ENCODE data around the gene MAP3K12.

MAP3K12 gene

DNA sequence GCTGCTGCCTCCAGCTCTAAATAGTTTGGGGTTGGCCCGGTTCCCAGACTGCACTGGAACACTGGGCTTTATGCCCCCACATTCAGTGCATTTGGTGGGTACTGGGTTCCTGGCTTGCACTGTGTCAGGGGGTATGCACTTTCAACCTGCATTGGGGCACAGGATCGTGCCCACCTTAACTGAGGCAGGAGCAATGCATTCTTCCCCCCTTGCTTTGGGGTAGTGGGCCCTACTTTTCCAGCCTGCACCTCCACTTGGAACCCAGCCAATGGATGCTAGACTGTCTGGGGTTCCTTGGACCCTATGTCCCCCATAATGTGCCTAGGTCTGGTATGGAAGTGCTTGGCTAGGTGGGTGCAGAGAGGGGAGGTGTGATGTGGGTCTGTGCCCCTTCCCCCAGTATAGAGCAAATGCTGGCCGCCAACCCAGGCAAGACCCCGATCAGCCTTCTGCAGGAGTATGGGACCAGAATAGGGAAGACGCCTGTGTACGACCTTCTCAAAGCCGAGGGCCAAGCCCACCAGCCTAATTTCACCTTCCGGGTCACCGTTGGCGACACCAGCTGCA, 2.4 kb upstream of the MAP3K12 start:
- Histone ChIP-seq H3K9me3 (ENCODE audit: control insufficient read depth in 2 of 2, low read length in 2 of 2) (no peaks in the 10 kb centered on the region), H3K4me3 (ENCODE audit: low read length in 2 of 2) (peak overlapping the region; percentile 91 to 94), H3K4me1 (ENCODE audit: control insufficient read depth in 2 of 2, insufficient read depth in 2 of 2, low read length in 2 of 2) (peaks cover 19 to 23% of the 10 kb centered on the region in 2 donors), H3K36me3 (ENCODE audit: control insufficient read depth in 2 of 2, insufficient read depth in 2 of 2, low read length in 2 of 2) (peaks cover 18 to 19% of the 10 kb centered on the region in 2 donors), H3K27ac (ENCODE audit: low read depth in 2 of 2, low read length in 2 of 2) (peak overlapping the region; percentile 97 to 98), H3K9ac (ENCODE audit: low read depth in 1 of 2, low read length in 2 of 2) (peak overlapping the region; percentile 82 to 85), H3K27me3 (ENCODE audit: control insufficient read depth in 2 of 2, insufficient read depth in 2 of 2, low read length in 2 of 2) (no peaks in the 10 kb centered on the region)

DNA sequence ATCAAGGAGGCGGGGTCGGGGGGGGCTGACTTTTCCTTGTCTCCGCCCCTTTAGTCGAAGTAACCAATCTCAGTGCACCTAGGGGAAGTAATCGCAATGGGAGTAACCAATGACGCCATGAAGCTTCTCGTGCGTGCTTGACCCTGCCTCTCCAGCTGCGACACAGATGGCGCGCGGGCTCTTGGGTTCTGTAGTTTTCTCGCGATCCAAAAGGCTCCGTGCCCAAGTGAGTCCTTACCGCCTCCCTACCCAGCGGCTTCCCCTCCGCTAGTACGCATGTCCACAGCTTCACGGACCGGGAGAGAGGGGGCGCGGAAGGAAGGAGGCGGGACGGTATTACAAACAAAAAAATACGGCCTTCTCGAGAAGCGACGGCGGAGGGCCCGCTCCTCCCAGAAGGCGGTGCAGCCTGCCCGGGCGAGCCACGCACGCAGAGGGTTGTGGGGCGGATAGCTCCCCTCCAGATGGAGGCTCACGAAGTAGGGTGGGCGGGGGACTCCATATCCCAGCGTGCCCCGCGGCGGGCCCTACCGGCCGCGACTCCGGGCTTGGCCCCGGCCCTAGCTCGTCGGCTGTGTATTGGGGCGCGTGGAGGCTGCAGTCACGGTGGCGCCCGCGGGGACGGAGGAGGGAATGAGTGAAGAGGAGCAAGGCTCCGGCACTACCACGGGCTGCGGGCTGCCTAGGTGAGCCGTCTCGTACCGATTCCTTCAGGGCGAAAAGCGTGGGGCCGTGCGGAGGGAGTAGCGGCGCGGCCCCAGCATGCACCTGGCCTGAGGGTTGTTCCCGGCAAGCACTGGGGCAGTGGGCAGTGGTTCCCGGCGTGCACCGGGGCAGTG, 1.7 kb upstream of the MAP3K12 start, which contains the start of gene TARBP2:
TSS of gene TARBP2 (plus strand) at position 508 of the 839 bp plus-strand sequence. CDS start at position 634, 126 bp downstream.
- peaks cover 22 to 30% of the 10 kb centered on the region in 2 donors for H3K4me1 ChIP-seq (ENCODE audit: control insufficient read depth in 2 of 2, insufficient read depth in 2 of 2, low read length in 2 of 2)
- peak within 1 kb of the TSS; percentile 95 to 99 for H3K9ac ChIP-seq (ENCODE audit: low read depth in 1 of 2, low read length in 2 of 2)

DNA sequence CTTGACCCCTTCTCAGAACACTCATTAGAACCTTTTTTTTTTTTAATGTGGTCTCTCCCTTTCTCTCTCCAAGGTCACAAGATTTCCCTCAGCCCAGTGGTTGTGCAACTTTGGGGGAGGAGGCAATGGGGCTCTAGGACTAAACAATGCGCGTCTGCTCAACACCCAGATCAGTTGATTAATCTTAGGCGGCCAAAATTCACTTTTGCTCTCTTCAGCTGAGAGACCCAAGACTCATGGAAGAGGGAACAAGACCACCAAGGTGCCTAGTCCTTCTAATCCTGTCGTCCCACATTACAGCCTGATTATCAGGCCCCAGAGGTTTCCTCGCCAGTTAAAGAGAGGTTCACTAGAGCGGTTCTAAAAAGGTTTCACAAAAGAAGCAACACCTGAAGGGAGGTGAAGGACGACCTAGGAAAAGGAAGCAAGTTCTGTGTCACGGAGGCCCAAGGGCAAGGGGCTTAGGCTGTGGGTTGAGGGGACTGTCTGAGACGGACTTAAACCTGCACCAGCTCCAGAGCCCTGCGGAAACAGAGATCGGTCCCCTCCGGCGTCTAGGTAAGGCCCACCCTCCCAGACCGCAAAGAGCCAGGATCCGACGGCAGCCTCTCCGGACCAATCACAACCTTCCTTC, 1.0 kb upstream of the MAP3K12 start:
- Histone ChIP-seq H3K9me3 (ENCODE audit: control insufficient read depth in 2 of 2, low read length in 2 of 2) (no peaks in the 10 kb centered on the region), H3K9ac (ENCODE audit: low read depth in 1 of 2, low read length in 2 of 2) (peak overlapping the region; percentile 95 to 99), H3K4me1 (ENCODE audit: control insufficient read depth in 2 of 2, insufficient read depth in 2 of 2, low read length in 2 of 2) (peaks cover 26 to 34% of the 10 kb centered on the region in 2 donors), H3K4me3 (ENCODE audit: low read length in 2 of 2) (peak overlapping the region; percentile 91 to 94), H3K27ac (ENCODE audit: low read depth in 2 of 2, low read length in 2 of 2) (peak overlapping the region; percentile 97 to 98), H3K27me3 (ENCODE audit: control insufficient read depth in 2 of 2, insufficient read depth in 2 of 2, low read length in 2 of 2) (no peaks in the 10 kb centered on the region), H3K36me3 (ENCODE audit: control insufficient read depth in 2 of 2, insufficient read depth in 2 of 2, low read length in 2 of 2) (peaks cover 6 to 12% of the 10 kb centered on the region in 2 donors)

More for the DNA sequence above, 1.7 kb upstream of the MAP3K12 start, which contains the start of gene TARBP2:
- H3K36me3 ChIP-seq (ENCODE audit: control insufficient read depth in 2 of 2, insufficient read depth in 2 of 2, low read length in 2 of 2) = peaks cover 11 to 14% of the 10 kb centered on the region in 2 donors
- peak within 1 kb of the TSS; percentile 97 to 98 for H3K27ac ChIP-seq (ENCODE audit: low read depth in 2 of 2, low read length in 2 of 2)
- H3K4me3 ChIP-seq (ENCODE audit: low read length in 2 of 2) = peak within 1 kb of the TSS; percentile 91 to 94
- H3K27me3 ChIP-seq (ENCODE audit: control insufficient read depth in 2 of 2, insufficient read depth in 2 of 2, low read length in 2 of 2) = no peaks in the 10 kb centered on the region
- H3K9me3 ChIP-seq (ENCODE audit: control insufficient read depth in 2 of 2, low read length in 2 of 2) = no peaks in the 10 kb centered on the region

DNA sequence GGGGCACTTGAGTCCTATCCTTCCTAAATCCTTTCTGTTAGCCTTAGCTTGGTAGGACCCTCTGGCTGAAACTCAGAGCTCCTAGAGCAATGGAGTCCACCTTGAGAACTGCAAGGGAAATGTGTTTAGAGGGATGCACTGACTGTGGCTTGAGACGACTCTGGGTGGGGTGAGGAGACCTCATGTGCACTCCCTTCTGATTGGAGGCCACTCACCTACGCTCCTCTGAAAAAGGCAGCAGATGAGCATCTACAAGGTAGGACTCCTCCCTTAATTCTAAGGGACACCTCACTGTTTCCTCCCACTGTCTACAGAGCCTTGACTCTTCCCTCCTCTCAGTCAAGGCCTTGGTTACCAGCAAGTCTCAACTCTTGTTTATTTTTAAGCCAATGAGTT, 1.0 kb downstream of the MAP3K12 start:
- Histone ChIP-seq H3K27ac (ENCODE audit: low read depth in 2 of 2, low read length in 2 of 2) (peak overlapping the region in 1 of 2 donors; percentile 97), H3K9ac (ENCODE audit: low read depth in 1 of 2, low read length in 2 of 2) (no peak overlapping the region), H3K9me3 (ENCODE audit: control insufficient read depth in 2 of 2, low read length in 2 of 2) (no peaks in the 10 kb centered on the region), H3K4me1 (ENCODE audit: control insufficient read depth in 2 of 2, insufficient read depth in 2 of 2, low read length in 2 of 2) (peaks cover 37 to 42% of the 10 kb centered on the region in 2 donors), H3K27me3 (ENCODE audit: control insufficient read depth in 2 of 2, insufficient read depth in 2 of 2, low read length in 2 of 2) (no peaks in the 10 kb centered on the region), H3K36me3 (ENCODE audit: control insufficient read depth in 2 of 2, insufficient read depth in 2 of 2, low read length in 2 of 2) (no peaks in the 10 kb centered on the region), H3K4me3 (ENCODE audit: low read length in 2 of 2) (peak overlapping the region in 1 of 2 donors; percentile 41)

DNA sequence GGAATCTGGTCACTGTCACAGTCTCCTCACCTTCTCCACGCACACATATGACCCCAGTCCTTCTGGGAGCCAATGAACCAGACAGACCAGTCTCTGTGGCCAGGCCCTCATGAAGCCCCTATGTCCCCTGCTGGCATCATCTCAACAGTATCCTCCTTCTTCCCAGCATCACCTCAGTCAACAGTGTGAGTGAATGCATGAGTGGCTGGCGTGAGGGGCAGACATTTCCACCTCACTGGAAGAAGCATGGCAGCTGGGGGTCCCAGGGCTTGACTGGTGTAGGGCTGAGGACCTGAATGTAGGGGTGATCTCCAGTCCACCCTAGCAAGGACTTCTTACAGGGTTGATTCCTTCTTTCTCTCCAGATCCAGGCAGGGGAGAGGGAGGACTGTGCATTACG, 1.8 kb downstream of the MAP3K12 start:
- H3K27ac ChIP-seq (ENCODE audit: low read depth in 2 of 2, low read length in 2 of 2) = no peak overlapping the region
- no peaks in the 10 kb centered on the region for H3K9me3 ChIP-seq (ENCODE audit: control insufficient read depth in 2 of 2, low read length in 2 of 2)
- H3K36me3 ChIP-seq (ENCODE audit: control insufficient read depth in 2 of 2, insufficient read depth in 2 of 2, low read length in 2 of 2) = no peaks in the 10 kb centered on the region
- H3K4me3 ChIP-seq (ENCODE audit: low read length in 2 of 2) = no peak overlapping the region
- peaks cover 38 to 46% of the 10 kb centered on the region in 2 donors for H3K4me1 ChIP-seq (ENCODE audit: control insufficient read depth in 2 of 2, insufficient read depth in 2 of 2, low read length in 2 of 2)
- no peaks in the 10 kb centered on the region for H3K27me3 ChIP-seq (ENCODE audit: control insufficient read depth in 2 of 2, insufficient read depth in 2 of 2, low read length in 2 of 2)
- H3K9ac ChIP-seq (ENCODE audit: low read depth in 1 of 2, low read length in 2 of 2) = no peak overlapping the region

DNA sequence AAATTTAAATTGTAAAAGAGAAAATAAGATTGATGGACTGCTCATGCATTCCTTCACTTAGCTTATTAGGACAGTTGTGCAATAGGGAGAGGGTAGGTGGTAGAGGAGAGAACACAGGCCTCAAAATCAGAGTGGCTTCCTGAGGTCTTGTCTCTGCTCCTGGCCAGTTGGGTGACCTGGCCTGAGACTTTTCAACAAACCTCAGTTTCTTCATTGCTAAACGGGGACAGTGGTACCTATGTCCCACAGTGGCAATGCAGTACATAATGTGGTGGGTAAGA, 2.6 kb downstream of the MAP3K12 start:
- Histone ChIP-seq H3K27me3 (ENCODE audit: control insufficient read depth in 2 of 2, insufficient read depth in 2 of 2, low read length in 2 of 2) (no peaks in the 10 kb centered on the region), H3K9ac (ENCODE audit: low read depth in 1 of 2, low read length in 2 of 2) (no peak overlapping the region), H3K27ac (ENCODE audit: low read depth in 2 of 2, low read length in 2 of 2) (no peak overlapping the region), H3K4me1 (ENCODE audit: control insufficient read depth in 2 of 2, insufficient read depth in 2 of 2, low read length in 2 of 2) (peaks cover 34 to 41% of the 10 kb centered on the region in 2 donors), H3K4me3 (ENCODE audit: low read length in 2 of 2) (no peak overlapping the region), H3K9me3 (ENCODE audit: control insufficient read depth in 2 of 2, low read length in 2 of 2) (no peaks in the 10 kb centered on the region), H3K36me3 (ENCODE audit: control insufficient read depth in 2 of 2, insufficient read depth in 2 of 2, low read length in 2 of 2) (no peaks in the 10 kb centered on the region)

DNA sequence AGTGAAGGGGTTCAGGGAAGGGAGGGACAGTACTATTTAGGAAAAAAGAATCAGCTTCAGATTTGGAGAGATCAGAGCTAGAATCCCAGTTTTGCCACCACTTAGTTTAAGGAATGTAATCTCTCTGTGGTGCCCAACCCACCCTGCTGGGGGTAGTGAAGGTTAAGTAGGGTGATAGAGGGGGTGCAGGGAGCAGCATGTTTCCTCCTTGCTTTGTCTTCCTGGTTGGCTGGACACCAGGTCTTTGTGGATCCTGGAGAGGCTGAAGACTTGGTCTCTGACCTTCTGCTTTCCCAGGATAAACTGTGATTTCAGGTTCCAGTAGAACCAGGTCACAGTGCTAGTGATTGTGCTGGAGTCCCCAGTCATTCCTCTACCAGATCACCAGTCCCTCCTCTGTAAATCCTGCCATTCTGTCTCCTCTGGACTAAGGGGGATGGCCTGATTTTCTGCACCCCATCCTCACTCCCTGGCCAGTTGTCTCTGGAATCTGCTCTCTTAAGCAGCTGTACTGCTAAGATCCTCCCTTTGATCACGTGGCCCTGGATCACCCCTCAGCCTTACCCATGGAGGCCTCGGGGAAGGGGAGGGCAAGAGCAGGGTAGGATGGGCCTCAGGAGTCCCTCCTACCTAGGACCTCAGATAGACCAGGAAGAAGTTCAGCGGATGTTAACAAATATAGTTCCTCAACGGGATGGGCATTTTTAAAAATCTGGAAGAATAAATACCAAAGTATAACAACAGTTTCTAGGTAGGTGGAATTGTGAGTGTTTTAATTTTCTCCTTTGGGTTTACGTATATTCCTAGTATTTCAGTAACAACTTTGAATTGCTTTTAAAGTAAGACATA, 3.1 kb downstream of the MAP3K12 start:
- no peak overlapping the region for H3K4me3 ChIP-seq (ENCODE audit: low read length in 2 of 2)

DNA sequence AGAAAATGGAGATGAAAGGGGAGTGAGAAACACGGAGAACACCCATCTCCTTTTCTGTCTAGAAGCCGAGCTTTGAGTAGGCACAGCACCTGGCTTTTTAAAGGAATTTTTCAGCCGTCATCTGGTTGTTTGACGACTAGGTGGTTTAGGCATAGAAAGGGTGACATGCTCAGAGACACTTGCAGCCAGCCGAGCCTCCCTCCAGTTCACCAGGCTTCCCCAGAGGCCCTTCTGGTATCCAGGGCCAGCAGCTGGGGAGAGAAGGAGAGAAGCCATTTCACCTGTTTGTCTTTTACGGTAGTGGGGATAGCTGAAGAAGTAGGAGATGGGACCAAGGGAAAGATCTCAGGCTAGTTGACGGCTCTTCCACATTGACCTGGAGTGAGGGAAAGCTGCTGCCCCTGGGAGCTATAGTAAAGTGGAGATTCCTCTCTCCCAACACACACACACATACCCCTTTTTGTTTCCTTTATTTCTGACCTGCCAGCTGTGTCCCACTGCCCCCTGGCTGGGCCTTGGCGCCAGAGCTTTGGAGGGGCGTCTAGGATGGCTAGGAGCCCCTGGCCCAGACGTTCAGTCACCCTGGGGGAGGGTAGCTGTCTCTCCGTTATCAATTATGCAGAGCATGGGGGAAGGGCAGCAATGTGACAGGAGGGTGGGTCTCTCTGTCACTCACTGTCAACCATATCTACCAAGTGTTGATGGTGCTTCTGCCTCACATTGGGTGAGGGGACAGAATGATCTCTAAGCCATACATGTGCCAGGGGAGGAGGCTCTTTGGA, 5.5 kb downstream of the MAP3K12 start:
- no peaks in the 10 kb centered on the region for H3K9me3 ChIP-seq (ENCODE audit: control insufficient read depth in 2 of 2, low read length in 2 of 2)
- H3K27me3 ChIP-seq (ENCODE audit: control insufficient read depth in 2 of 2, insufficient read depth in 2 of 2, low read length in 2 of 2) = no peaks in the 10 kb centered on the region
- H3K4me3 ChIP-seq (ENCODE audit: low read length in 2 of 2) = peak overlapping the region; percentile 85 to 91
- H3K4me1 ChIP-seq (ENCODE audit: control insufficient read depth in 2 of 2, insufficient read depth in 2 of 2, low read length in 2 of 2) = peaks cover 27% of the 10 kb centered on the region in 2 donors
- peak overlapping the region; percentile 84 to 88 for H3K27ac ChIP-seq (ENCODE audit: low read depth in 2 of 2, low read length in 2 of 2)
- peak overlapping the region; percentile 75 to 78 for H3K9ac ChIP-seq (ENCODE audit: low read depth in 1 of 2, low read length in 2 of 2)
- H3K36me3 ChIP-seq (ENCODE audit: control insufficient read depth in 2 of 2, insufficient read depth in 2 of 2, low read length in 2 of 2) = no peaks in the 10 kb centered on the region

More for the DNA sequence above, 3.1 kb downstream of the MAP3K12 start:
- peak overlapping the region; percentile 60 to 62 for H3K27ac ChIP-seq (ENCODE audit: low read depth in 2 of 2, low read length in 2 of 2)
- no peak overlapping the region for H3K9ac ChIP-seq (ENCODE audit: low read depth in 1 of 2, low read length in 2 of 2)
- no peaks in the 10 kb centered on the region for H3K9me3 ChIP-seq (ENCODE audit: control insufficient read depth in 2 of 2, low read length in 2 of 2)
- no peaks in the 10 kb centered on the region for H3K27me3 ChIP-seq (ENCODE audit: control insufficient read depth in 2 of 2, insufficient read depth in 2 of 2, low read length in 2 of 2)
- H3K4me1 ChIP-seq (ENCODE audit: control insufficient read depth in 2 of 2, insufficient read depth in 2 of 2, low read length in 2 of 2) = peaks cover 31 to 37% of the 10 kb centered on the region in 2 donors
- no peaks in the 10 kb centered on the region for H3K36me3 ChIP-seq (ENCODE audit: control insufficient read depth in 2 of 2, insufficient read depth in 2 of 2, low read length in 2 of 2)
